Inflammatory macrophage treated with lipopolysaccharide for 1 hour (primary cell): ENCODE data around the gene FIGN.

Source experiments
- DNase-seq, 2 donors: peaks; one replicate each; pipeline ENCODE4 v3.0.0-alpha.2; 2020 to 2022

Gene FIGN

GRCh38 chr2:163659224-163659623, 76.6 kb downstream of the FIGN start:
- no peak for DNase-seq

GRCh38 chr2:163658556-163658955, 77.3 kb downstream of the FIGN start:
- DNase-seq = no peak

GRCh38 chr2:163657281-163657656, 78.5 kb downstream of the FIGN start:
- DNase-seq = no peak

- no peak for DNase-seq
Observed at GRCh38 chr2:163656622-163657280, 79.1 kb downstream of the FIGN start.

GRCh38 chr2:163655667-163656066, 80.1 kb downstream of the FIGN start:
- DNase-seq = no peak

GRCh38 chr2:163652751-163653150, 83.1 kb downstream of the FIGN start:
- no peak for DNase-seq

GRCh38 chr2:163649080-163649479, 86.7 kb downstream of the FIGN start:
- no peak for DNase-seq

- no peak for DNase-seq
Observed at GRCh38 chr2:163647300-163647699, 88.5 kb downstream of the FIGN start.

GRCh38 chr2:163646687-163647086, 89.1 kb downstream of the FIGN start:
- DNase-seq = no peak

GRCh38 chr2:163644238-163644637, 91.6 kb downstream of the FIGN start:
- DNase-seq = no peak

- DNase-seq = no peak
Observed at GRCh38 chr2:163641986-163642385, 93.8 kb downstream of the FIGN start.

GRCh38 chr2:163640542-163641193, 95.1 kb downstream of the FIGN start:
- DNase-seq = no peak

GRCh38 chr2:163637871-163638270, 97.9 kb downstream of the FIGN start:
- DNase-seq = no peak

- no peak for DNase-seq
Observed at GRCh38 chr2:163633291-163633690, 102.5 kb downstream of the FIGN start.

GRCh38 chr2:163630836-163631235, 105.0 kb downstream of the FIGN start:
- no peak for DNase-seq

GRCh38 chr2:163626639-163627109, 109.1 kb downstream of the FIGN start:
- no peak for DNase-seq

GRCh38 chr2:163626208-163626607, 109.6 kb downstream of the FIGN start:
- DNase-seq = no peak

- DNase-seq = no peak
Observed at GRCh38 chr2:163625632-163626031, 110.2 kb downstream of the FIGN start.

- DNase-seq = no peak
Observed at GRCh38 chr2:163621445-163622004, 114.3 kb downstream of the FIGN start.

GRCh38 chr2:163617517-163617916, 118.3 kb downstream of the FIGN start:
- no peak for DNase-seq

GRCh38 chr2:163613266-163613731, 122.5 kb downstream of the FIGN start:
- DNase-seq = no peak

- no peak for DNase-seq
Observed at GRCh38 chr2:163612332-163612731, 123.5 kb downstream of the FIGN start.

GRCh38 chr2:163611557-163611906, 124.3 kb downstream of the FIGN start:
- no peak for DNase-seq

- DNase-seq = no peak
Observed at GRCh38 chr2:163610817-163611556, 124.8 kb downstream of the FIGN start.
